Smooth muscle cell (in vitro differentiated cells): ENCODE data around the gene THOP1. TPM values are rescaled to one million over a fixed set of nuclear protein-coding genes. Genes with fewer than 3 reads are reported as not detected.

ENCODE experiments used
- DNase-seq: peaks from one replicate; lab custom pipeline; 2025; ENCODE audit not compliant: unreplicated experiment; lab: John Stamatoyannopoulos, UW
- H2AFZ ChIP-seq: fragments of 200-600 bp; sonication (generic); 2 replicates; pipeline ENCODE4 v1.6.0; 2016; ENCODE audit warnings: antibody characterized with exemption, low read depth, mild to moderate bottlenecking
- H3F3A ChIP-seq: fragments of 200-600 bp; sonication (generic); 2 replicates; pipeline ENCODE4 v1.6.0; 2017; ENCODE audit warnings: antibody characterized with exemption, low read depth
- H3K27ac ChIP-seq: fragments of 200-600 bp; sonication (generic); 2 replicates; pipeline ENCODE4 v1.5.1; 2016; ENCODE audit warnings: low read depth, mild to moderate bottlenecking
- H3K27me3 ChIP-seq: fragments of 200-600 bp; sonication (generic); 2 replicates; pipeline ENCODE4 v1.6.1; 2016; ENCODE audit warnings: low read depth, mild to moderate bottlenecking
- H3K36me3 ChIP-seq: fragments of 200-600 bp; sonication (generic); 2 replicates; pipeline ENCODE4 v1.5.1; 2016; ENCODE audit warnings: low read depth
- H3K4me1 ChIP-seq: fragments of 200-600 bp; sonication (generic); 2 replicates; pipeline ENCODE4 v1.5.1; 2016; ENCODE audit warnings: low read depth
- H3K4me2 ChIP-seq: fragments of 200-600 bp; sonication (generic); 2 replicates; pipeline ENCODE4 v1.6.0; 2016; ENCODE audit warnings: mild to moderate bottlenecking
- H3K4me3 ChIP-seq: fragments of 200-600 bp; sonication (generic); 2 replicates; pipeline ENCODE4 v1.5.1; 2016; ENCODE audit warnings: mild to moderate bottlenecking
- H3K79me2 ChIP-seq: fragments of 200-600 bp; sonication (generic); 2 replicates; pipeline ENCODE4 v1.6.0; 2016; ENCODE audit warnings: low read depth, mild to moderate bottlenecking
- H3K9ac ChIP-seq: fragments of 200-600 bp; sonication (generic); 2 replicates; pipeline ENCODE4 v1.6.0; 2016; ENCODE audit warnings: low read depth
- H3K9me3 ChIP-seq: fragments of 200-600 bp; sonication (generic); replicated peaks from 2 replicates; pipeline ENCODE4 v1.5.1; 2016; ENCODE audit warnings: low read depth
- H4K20me1 ChIP-seq: fragments of 200-600 bp; sonication (generic); 2 replicates; pipeline ENCODE4 v1.6.0; 2016; ENCODE audit warnings: low read depth
- WGBS: methylation state at CpG from one replicate; pipeline ENCODE4 v1.1.7; 2016; ENCODE audit warnings: low lambda C conversion rate; 5-methylcytosine and 5-hydroxymethylcytosine counted together
- polyA plus RNA-seq: library from polyadenylated mRNA; unstranded; fragments of >200 nt; fragmentation: Nextera tagmentation; extraction: Ambion mirVana; gene quantifications from 2 replicates; pipeline ENCODE4 v1.2.1, GENCODE V29; 2016
- total RNA-seq: library from RNA; depleted of rRNA; stranded (reverse); fragments of >200 nt; gene quantifications from 2 replicates; pipeline ENCODE4 v1.2.3, GENCODE V29; 2014
- TF ChIP-seq, protein P1 (sequence below): fragments of 200-600 bp; sonication (generic); IDR thresholded peaks from 2 replicates; pipeline ENCODE4 v1.5.1; 2017; ENCODE audit warnings: borderline replicate concordance, mild to moderate bottlenecking, antibody characterized with exemption; ENCODE audit not compliant: insufficient read depth, poor library complexity, severe bottlenecking

THOP1 gene
- total and polyA plus RNA-seq, 2 experiments from 2014 or later: 40.5 to 65.6 TPM

DNA sequence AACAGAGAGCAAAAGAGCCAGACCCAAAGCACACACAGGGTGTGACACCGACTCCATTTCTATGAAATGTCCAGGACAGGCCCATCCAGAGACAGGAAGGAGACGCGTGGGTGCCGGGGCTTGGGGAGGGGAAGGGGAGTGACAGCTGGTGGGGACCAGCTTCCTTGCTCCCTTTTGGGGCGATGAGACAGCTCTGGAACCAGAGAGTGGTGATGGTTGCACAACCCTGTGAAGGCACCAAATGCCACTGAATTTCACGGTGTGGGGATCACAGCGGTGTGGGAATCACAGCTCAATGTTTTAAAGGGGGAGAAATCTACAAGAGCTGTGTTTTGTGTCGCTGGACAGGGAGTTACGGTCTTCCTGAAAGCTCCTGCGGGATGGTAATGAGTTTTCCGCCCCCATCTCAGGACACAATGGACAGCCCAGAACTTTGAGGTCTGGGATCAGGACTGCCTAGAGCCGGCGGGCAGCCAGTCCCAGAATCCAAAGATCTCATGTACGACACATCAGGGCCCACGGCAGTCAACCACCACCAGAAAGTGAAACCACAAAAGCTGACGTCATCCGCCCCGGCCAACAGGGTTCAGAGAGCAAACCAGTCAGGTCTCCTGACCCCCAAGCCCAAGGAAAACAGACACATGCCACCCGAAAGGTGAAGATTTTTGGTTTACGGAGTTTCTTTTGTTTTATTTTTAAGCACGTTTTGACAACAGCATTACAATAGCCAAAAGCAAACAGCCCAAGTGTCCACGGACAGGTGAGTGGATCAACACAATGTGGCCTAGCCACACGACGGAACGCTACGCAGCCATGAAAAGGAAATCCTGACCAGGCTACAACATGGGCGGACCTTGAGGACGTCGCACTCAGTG lies 9.5 kb upstream of the THOP1 start:
- TF ChIP-seq, protein P1, sequence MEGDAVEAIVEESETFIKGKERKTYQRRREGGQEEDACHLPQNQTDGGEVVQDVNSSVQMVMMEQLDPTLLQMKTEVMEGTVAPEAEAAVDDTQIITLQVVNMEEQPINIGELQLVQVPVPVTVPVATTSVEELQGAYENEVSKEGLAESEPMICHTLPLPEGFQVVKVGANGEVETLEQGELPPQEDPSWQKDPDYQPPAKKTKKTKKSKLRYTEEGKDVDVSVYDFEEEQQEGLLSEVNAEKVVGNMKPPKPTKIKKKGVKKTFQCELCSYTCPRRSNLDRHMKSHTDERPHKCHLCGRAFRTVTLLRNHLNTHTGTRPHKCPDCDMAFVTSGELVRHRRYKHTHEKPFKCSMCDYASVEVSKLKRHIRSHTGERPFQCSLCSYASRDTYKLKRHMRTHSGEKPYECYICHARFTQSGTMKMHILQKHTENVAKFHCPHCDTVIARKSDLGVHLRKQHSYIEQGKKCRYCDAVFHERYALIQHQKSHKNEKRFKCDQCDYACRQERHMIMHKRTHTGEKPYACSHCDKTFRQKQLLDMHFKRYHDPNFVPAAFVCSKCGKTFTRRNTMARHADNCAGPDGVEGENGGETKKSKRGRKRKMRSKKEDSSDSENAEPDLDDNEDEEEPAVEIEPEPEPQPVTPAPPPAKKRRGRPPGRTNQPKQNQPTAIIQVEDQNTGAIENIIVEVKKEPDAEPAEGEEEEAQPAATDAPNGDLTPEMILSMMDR: no peak
- Histone ChIP-seq H3K27me3 (no peaks in the 10 kb centered on the region), H3K4me1 (no peaks in the 10 kb centered on the region), H2AFZ (no peak overlapping the region), H3K79me2 (peaks cover 87% of the 10 kb centered on the region), H3F3A (peaks cover 5% of the 10 kb centered on the region), H3K36me3 (no peaks in the 10 kb centered on the region), H3K9ac (no peak overlapping the region), H3K4me3 (no peak overlapping the region), H3K9me3 (no peaks in the 10 kb centered on the region), H3K4me2 (peak overlapping the region; percentile 34), H4K20me1 (peaks cover 87% of the 10 kb centered on the region), H3K27ac (peak overlapping the region; percentile 83)
- WGBS: 74% methylated on average over 28 of the region's 29 CpGs
- DNase-seq: no peak

DNA sequence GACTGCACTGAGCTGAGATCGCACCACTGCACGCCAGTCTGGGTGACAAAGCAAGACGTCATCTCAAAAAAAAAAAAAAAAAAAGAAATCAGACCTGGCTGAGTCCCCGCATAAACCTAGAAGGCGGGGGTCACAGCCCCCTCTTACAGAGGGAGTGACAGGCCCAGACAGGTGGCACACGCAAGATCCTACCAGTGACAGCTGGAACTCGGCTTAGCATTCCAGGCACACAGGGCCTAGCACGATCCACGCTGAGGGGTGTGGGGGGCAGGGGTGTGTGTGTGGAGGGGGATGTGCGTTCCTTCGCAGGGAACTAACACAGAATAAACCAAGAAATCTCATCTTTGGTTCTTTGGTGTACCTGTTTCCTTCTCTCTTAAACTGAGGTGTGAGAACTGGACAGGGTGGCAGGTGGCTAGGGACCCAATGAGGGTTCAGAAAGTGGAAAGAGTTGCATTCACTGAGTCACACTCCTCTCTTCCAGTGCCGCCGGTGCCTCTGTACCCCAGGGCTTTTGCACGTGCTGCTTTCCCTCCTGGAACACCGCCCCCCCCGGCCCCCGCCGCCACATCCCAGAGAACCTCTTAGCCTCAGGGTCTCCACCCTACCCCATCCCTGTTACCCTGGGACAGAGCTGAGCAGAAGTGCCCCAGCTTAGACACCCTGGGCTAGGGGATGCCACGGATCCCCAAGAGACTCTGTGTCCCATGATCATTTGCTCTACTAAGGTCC lies 7.2 kb upstream of the THOP1 start:
- no peak overlapping the region for H3K4me3 ChIP-seq
- peaks cover 86% of the 10 kb centered on the region for H4K20me1 ChIP-seq

DNA sequence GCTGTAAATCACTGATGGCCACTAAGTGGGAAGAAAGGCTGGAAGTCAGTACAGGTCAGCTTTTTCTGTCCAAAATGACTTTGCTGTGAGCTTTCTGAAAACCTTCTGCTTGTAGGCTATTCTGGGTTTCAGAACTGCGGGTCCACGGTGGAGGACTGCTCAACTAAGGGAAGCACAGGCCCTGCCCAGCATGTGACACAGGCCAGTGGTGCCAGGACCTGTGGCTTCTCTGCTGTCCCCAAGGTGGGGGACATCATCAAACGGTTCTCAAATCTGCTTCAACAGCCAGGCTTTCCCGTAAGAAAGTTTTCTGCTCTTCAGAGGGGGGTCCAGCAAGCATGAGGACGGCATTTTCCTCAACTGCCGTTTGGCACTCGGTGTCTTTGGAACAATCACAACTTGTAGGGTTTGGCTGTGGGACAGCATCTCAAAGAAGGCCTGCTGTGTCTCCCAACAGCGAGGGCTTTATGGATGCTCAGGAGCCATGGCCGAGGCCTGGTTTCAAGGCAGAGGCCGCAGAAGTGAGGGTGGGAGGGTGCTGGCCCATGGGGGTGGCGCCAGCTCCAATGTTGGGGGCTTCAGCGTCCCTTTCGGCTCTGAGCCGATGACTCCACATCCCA lies 6.1 kb upstream of the THOP1 start:
- H4K20me1 ChIP-seq: peaks cover 82% of the 10 kb centered on the region
- H3K9ac ChIP-seq: no peak overlapping the region
- TF ChIP-seq, protein P1: no peak
- H3K4me3 ChIP-seq: no peak overlapping the region
- DNase-seq: no peak
- no peak overlapping the region for H2AFZ ChIP-seq
- H3K36me3 ChIP-seq: no peaks in the 10 kb centered on the region
- 95% methylated on average over 14 of the region's 14 CpGs for WGBS
- no peaks in the 10 kb centered on the region for H3K9me3 ChIP-seq
- H3K4me1 ChIP-seq: no peaks in the 10 kb centered on the region
- no peaks in the 10 kb centered on the region for H3K27me3 ChIP-seq
- H3F3A ChIP-seq: peaks cover 5% of the 10 kb centered on the region
- H3K79me2 ChIP-seq: peaks cover 88% of the 10 kb centered on the region
- H3K4me2 ChIP-seq: no peak overlapping the region
- no peak overlapping the region for H3K27ac ChIP-seq

More for the DNA sequence above, 7.2 kb upstream of the THOP1 start:
- no peak for DNase-seq
- no peak overlapping the region for H2AFZ ChIP-seq
- H3K27ac ChIP-seq: no peak overlapping the region
- no peaks in the 10 kb centered on the region for H3K4me1 ChIP-seq
- H3K27me3 ChIP-seq: no peaks in the 10 kb centered on the region
- H3K4me2 ChIP-seq: no peak overlapping the region
- no peaks in the 10 kb centered on the region for H3K9me3 ChIP-seq
- TF ChIP-seq, protein P1: no peak
- peaks cover 92% of the 10 kb centered on the region for H3K79me2 ChIP-seq
- H3K36me3 ChIP-seq: no peaks in the 10 kb centered on the region
- H3K9ac ChIP-seq: no peak overlapping the region
- 89% methylated on average over 11 of the region's 19 CpGs for WGBS
- H3F3A ChIP-seq: peaks cover 5% of the 10 kb centered on the region
